NCI-H1436 (cell line): ENCODE data around the gene WDR54.

Source experiments
- DNase-seq: peaks from one replicate; lab custom pipeline; 2025; lab: John Stamatoyannopoulos, UW

WDR54 gene

GRCh38 chr2:74421221-74421870, at the start of gene WDR54, which contains the start of gene C2orf81:
Gene WDR54 (plus strand): TSS chr2:74421730. CDS start chr2:74422154, 424 bp downstream.
Gene C2orf81 (minus strand): TSS chr2:74421619. CDS start chr2:74421560, 59 bp downstream.
- DNase-seq: peak; percentile 93

DNA sequence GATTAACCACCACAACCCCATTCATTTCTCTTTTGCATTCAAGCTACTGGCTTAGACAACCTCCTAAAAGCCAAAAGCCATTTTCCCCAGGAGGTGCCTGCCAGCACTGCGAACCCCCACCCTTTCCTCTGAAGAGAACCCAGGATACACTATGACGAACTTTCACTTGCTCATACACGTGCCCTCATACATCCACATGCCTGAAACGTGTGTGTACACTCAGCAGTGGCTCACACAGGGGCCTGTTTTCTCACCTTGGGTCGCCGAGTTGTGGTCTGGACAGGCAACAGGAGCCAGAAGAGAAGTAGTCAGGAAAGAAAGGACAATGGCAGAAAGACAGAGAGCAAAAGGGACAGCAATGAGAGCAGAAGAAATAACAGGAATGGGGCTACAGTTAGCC, 48.9 kb upstream of the WDR54 start:
- no peak for DNase-seq

DNA sequence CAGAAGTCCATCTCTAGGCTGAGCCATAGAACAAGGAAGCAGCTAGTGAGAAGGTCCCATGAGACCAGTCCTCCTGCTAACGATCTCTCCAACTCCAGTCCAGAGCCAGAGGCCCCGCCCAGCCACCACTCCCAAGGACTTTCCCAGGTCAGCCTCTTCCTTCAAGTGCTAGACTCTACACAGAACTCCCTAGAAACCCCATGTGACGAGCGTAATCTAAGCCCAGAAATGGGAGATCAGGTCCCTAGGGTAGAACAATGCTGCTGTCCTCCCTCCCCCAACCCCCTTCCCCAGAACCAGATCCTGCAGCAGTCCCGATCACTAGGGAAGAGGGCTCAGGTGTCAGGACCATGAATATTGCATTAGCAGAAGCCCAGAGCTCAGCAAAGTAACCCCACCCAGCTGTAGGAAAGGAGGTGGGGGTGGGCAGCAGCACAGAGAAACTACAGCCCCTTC, 48.3 kb upstream of the WDR54 start:
- peak; percentile 82 for DNase-seq

DNA sequence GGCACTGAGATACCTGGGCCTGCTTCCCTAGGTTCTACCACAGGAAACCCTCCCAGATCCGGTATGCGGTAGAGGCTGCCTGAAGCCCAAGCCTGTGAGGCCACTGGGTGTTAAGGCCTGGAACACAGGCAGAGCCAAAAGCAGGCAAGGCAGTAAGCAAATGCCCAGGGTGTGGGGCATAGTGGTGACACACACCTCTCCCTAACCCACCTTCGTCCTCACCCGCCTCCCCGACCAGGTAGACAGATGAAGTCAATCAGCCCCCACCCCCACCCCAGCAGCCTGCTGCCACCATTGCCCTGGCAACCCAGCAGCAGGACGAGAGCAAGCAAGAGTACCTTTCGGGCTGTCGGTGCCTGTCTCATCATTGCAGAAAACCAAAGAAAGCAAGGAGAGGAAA, 47.5 kb upstream of the WDR54 start:
- DNase-seq: peak; percentile 11

DNA sequence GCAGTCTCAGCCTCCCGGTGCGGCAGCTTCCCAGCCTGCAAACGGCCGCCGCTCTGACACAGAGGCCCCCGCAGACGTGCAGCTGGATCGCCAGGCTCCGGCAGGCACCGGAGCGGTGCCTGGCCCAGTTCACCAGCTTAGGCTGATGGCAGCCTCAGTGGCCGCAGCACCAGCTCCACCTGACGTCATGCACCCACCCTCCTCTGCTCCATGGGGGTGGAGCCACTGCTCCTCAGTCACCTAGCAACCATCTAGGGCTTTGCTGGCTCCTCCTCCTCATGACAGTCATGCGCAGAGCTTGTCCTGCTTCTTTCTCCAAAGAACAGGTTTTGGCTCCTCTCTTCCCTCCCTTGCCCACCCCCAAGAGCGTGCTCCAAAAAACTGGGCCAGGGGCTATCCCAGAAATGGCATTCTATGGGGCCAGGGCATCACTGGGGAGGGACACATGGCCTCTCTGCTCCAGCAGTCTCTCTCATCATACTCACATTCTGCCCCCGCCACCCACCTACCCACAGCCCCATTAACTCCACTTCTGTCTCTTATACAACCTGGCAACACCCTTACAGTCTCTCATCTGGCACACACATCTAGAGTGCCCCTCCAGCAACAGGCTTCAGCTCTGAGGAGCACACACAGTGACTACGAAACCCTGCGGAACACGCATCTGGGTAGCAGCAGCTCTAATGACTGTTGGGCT, 46.9 kb upstream of the WDR54 start:
- peak; percentile 93 for DNase-seq

DNA sequence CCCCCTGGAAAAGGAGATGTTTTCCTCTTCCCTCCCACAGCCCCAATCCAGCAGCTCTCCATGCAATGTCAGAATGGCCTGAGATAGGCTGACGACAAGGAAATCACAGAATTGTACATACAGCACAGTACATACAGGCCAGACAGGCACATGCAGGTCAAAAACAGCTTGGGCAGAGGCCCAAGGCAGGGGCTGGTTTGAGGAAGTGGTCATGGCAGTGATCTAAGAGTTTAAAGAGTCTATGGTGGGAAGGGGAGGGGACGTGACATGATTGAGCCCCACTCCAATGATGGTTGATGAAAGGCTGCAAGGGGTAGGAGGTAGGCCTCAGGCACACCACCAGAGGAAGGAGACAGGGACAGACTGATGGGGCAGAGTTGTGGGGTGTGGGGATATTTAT, 45.7 kb upstream of the WDR54 start:
- DNase-seq: no peak

DNA sequence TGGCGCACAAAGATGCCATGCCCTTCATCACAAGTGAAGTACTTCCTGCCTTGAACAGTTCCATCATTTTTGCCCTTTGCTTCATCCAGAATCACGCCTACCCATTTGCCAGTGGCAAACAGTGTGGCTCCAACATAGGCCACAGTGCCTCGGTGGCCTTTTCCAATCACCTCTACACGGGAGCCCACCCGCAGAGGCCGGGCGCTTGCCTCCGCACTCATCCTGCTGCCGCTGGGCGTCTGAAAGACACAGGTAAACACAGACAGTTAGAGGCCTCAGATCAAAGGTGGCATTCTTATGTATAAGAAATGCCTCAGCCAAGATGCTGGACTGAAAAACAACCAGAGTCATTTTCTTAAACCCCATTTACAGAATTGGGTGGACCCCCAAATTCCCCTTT, 43.5 kb upstream of the WDR54 start:
- no peak for DNase-seq

DNA sequence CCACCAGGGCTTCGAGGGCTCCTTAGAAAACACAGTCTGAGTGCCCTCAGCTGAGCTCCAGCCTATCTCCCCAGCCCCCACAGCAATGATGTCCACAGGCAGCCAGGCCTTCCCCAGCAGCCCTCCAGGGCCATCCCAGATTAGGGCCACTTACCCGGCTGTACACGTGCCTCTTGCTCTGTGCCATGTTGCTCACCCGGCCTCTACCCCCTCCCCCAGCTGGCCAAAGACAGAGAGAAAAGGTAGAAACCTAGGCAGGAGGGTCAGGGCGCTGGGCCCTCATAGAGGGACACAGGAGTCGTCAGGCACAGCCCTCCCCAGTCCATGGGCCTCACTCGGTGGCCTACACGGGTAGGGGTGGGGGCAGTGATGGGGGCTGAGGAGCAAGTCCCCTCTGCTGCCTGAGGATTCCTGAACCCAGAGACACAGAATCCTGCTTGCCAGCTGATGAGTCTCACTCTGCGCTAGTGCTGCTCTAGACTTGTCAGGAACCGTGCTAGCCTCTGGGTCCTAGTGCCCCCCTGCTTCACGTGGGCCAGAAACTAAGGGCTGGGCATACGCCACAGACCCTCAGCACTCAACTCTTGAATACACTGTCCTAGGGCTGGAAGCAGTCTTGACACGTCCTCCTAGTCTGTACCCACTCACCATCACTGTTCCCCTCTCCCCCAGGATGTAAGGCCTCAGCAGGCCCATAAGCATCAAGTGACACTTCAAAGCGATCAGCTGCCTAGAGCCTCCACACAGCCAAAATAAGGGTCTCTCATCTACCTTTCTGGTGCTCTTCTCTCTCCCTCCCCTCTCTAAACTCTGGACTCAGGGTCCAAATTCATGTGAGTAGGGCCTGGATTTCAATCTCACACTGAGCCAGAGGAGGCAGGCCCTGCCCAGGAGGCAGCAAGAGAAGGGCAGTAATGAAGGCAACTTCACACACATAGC, 41.4 kb upstream of the WDR54 start, which contains the start of gene DCTN1:
Gene DCTN1, minus strand, starts transcription at position 461 of the 939 bp plus-strand sequence. Its CDS starts 274 bp downstream, at position 187.
- DNase-seq: no peak

- DNase-seq: no peak
Measured at GRCh38 chr2:74381751-74382150, 39.8 kb upstream of the WDR54 start.

DNA sequence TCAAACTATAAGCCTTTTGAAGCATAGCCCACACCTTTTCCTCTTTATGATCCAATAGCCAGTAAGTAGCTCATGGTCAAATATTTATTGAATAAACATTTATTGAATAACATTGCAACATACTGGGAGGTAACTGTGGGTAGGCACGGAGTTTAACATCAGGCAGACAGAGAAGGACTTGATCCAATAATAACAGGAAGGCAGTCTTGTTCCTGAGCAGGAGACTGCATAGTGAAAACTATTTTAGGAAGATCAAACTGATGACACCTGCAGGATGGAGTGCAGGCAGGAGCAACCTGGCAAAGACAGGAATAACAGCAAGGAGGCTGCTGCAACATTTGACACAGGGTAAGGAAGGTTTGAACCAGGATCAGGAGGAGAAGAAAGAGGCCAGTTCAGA, 38.3 kb upstream of the WDR54 start:
- DNase-seq: no peak

DNA sequence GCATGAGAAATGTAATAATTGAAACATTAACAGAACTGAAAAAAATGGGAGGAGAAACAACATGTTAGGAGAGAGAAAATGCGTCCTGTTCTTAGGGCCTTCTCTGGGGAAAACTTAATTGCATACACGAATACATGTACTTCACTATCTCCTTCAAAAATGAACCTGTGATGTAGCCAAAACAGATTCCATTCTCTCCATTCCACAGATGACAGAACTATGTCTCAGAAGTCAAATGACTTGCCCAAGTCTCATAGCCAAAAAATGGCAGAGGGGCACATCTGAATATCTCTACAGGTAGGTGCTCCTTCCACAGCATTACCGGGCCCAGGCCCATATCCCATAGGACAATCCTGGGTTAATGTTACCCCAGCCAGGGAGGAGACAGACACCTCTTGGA, 37.5 kb upstream of the WDR54 start:
- DNase-seq: no peak

GRCh38 chr2:74385396-74385795, 36.1 kb upstream of the WDR54 start:
- DNase-seq: no peak

GRCh38 chr2:74387346-74387745, 34.2 kb upstream of the WDR54 start:
- DNase-seq: no peak

- DNase-seq: no peak
Measured at GRCh38 chr2:74390606-74391005, 30.9 kb upstream of the WDR54 start.

DNA sequence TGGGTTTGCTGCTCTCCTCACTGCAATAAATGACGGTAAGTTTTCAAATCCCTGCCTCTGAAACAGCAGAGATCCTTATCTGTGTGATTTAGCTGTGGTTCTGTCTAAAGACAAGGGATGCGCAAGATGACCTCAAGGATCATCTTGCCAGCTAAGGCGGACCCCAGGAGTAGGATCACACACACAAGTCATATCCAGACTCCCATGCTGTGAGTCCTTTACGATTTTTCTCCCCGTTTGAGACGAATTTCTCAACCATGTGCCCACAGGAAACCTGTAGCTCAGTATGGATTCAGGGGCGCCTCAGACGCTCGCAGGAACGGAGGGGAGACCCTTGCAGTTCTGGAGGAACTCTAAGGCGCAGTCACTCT, 30.3 kb upstream of the WDR54 start:
- no peak for DNase-seq

DNA sequence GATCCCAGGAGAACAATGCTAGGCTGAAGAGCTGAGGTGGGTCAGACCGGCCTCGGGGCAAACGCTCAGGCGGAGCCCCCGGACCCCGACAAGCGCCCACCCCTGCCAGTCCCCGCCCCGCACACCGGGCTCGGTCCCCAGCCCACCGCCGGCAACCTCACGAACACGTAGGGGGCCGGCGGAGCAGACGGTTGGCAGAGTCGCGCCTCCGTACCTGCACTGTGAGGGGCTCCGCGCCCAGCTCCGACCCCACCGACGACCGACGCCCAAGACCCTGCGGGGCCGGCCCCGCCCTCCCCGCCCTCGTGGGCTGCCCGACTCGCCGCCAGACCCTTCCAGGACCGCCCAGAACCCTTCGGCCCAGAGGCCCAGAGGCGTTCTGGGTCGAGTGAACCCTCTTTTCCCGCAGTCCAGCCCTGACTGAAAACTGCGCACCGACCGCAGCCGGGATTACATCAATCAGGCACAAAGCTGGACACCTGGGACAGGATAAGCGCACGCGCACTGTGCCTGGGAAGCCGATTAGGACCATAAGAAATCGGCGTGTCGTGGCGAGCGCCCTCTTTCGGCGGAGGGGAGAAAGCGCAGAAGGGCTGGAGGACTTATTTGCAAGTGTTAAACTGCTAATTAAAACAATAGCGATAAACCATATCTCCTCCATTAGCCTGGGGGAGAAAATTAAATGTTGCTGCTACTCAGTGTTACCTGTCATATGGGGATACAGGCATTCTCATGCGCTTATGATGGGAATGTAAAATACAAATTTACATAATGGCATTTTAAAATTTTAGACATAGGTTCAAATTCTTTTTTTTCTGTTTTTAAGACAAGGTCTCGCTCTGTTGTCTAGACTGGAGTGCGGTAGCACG, 29.7 kb upstream of the WDR54 start:
- peak; percentile 89 for DNase-seq

DNA sequence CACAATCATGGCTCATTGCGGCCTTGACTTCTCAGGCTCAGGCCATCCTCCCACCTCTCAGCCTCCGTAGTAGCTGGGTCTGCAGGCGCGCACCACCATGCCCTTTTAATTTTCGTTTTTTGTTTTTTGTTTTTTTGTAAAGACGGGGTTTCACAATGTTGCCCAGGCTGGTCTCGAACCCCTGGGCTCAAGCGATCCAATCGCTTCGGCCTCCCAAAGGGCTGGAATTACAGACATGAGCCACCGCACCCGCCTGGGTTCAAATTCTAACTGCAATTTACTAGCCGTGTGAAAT, 29.1 kb upstream of the WDR54 start:
- no peak for DNase-seq

DNA sequence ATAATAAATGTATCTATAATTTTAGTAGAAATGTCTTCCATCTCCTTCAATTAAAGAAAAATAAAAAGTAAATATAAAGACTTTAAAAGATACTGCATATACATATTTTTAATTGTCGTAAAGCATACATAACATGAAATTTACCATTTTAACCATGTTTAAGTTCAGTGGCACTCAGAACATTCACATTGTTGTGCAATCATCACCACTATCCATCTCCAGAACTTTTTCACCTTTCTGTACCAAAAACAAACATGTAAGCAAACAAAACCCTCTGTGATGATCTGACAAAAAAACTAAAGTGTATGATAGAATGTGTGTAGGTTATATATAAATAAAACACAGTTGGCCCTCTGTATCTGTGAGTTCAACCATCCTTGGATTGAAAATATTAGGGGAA, 28.0 kb upstream of the WDR54 start:
- no peak for DNase-seq

GRCh38 chr2:74396149-74396548, 25.4 kb upstream of the WDR54 start:
- no peak for DNase-seq

- peak; percentile 6 for DNase-seq
Measured at GRCh38 chr2:74399785-74400184, 21.7 kb upstream of the WDR54 start.

DNA sequence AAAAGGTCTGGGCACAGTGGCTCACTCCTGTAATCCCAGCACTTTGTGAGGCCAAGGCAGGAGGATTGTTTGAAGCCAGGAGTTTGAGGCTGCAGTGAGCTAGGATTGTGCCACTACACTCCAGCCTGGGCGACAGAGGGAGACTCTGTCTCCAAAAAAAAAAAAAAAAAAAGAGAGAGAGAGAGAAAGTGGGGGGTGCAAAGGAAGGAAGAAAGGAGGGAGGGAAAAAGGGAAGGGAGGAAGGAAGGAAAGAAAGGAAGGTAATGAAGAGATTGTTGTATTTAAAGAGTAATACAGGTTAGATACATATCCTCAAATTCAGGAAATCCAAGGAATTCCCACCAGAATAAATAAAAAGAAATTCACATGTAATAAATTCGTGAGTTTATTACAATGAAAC, 19.6 kb upstream of the WDR54 start:
- no peak for DNase-seq

GRCh38 chr2:74406035-74406434, 15.5 kb upstream of the WDR54 start:
- no peak for DNase-seq
